Astrocyte (in vitro differentiated cells and primary cell): ENCODE results near the gene ACTL8. TPM values are rescaled to one million over a fixed set of nuclear protein-coding genes. Genes with fewer than 3 reads are reported as not detected.
"Not testable (repeated sequence)": the region's sequence is repeated elsewhere in the genome, so short reads cannot be mapped to it uniquely, and the experiment has no call there.

Source experiments
- DNase-seq: peaks from one replicate; pipeline ENCODE4 v3.0.0-alpha.2; 2010; ENCODE audit warnings: low read depth
- FAIRE-seq: peaks from 2 replicates; lab custom pipeline; 2011; peaks lifted over from hg19 to GRCh38; lab: Jason Lieb, UNC
- H2AFZ ChIP-seq: 2 replicates; pipeline ENCODE4 v1.6.0; 2012; ENCODE audit warnings: low read depth, low read length, inconsistent platforms
- H3K27ac ChIP-seq: 2 replicates; pipeline ENCODE4 v1.5.1; 2011; ENCODE audit warnings: low read depth, low read length, inconsistent platforms
- H3K27me3 ChIP-seq: 2 replicates; pipeline ENCODE4 v1.6.0; 2011; ENCODE audit warnings: low read length, inconsistent platforms; ENCODE audit not compliant: insufficient read depth
- H3K36me3 ChIP-seq: 2 replicates; pipeline ENCODE4 v1.5.1; 2011; ENCODE audit warnings: low read length, inconsistent platforms; ENCODE audit not compliant: insufficient read depth
- H3K4me1 ChIP-seq: 2 replicates; pipeline ENCODE4 v1.5.1; 2011; ENCODE audit warnings: low read length, inconsistent platforms; ENCODE audit not compliant: insufficient read depth
- H3K4me2 ChIP-seq: 2 replicates; pipeline ENCODE4 v1.6.0; 2012; ENCODE audit warnings: low read length, inconsistent platforms
- H3K4me3 ChIP-seq: 2 replicates; pipeline ENCODE4 v1.5.1; 2011; ENCODE audit warnings: low read depth, mild to moderate bottlenecking, low read length, inconsistent platforms; ENCODE audit not compliant: insufficient read depth
- H3K79me2 ChIP-seq: 2 replicates; pipeline ENCODE4 v1.6.0; 2012; ENCODE audit warnings: mild to moderate bottlenecking, low read length, inconsistent platforms; ENCODE audit not compliant: insufficient read depth
- H3K9ac ChIP-seq: 2 replicates; pipeline ENCODE4 v1.6.0; 2012; ENCODE audit warnings: mild to moderate bottlenecking, low read length, inconsistent platforms
- H3K9me3 ChIP-seq: 2 replicates; pipeline ENCODE4 v1.5.1; 2012; ENCODE audit warnings: low read depth, mild to moderate bottlenecking, low read length, inconsistent platforms; ENCODE audit not compliant: insufficient read depth
- H4K20me1 ChIP-seq: 2 replicates; pipeline ENCODE4 v1.6.0; 2012; ENCODE audit warnings: low read length, inconsistent platforms; ENCODE audit not compliant: insufficient read depth
- H3K27ac Mint-ChIP-seq: one replicate; pipeline ENCODE4 v1.8.0; 2021; ENCODE audit warnings: mild to moderate bottlenecking, mixed read lengths; ENCODE audit not compliant: unreplicated experiment
- H3K27me3 Mint-ChIP-seq: one replicate; pipeline ENCODE4 v1.8.0; 2021; ENCODE audit warnings: low read depth, mixed read lengths; ENCODE audit not compliant: unreplicated experiment
- H3K36me3 Mint-ChIP-seq: one replicate; pipeline ENCODE4 v1.8.0; 2021; ENCODE audit warnings: low read depth, mixed read lengths; ENCODE audit not compliant: unreplicated experiment
- H3K4me1 Mint-ChIP-seq: one replicate; pipeline ENCODE4 v1.8.0; 2021; ENCODE audit warnings: low read depth, mixed read lengths; ENCODE audit not compliant: unreplicated experiment
- H3K4me3 Mint-ChIP-seq: one replicate; pipeline ENCODE4 v1.8.0; 2021; ENCODE audit warnings: mild to moderate bottlenecking, moderate library complexity, mixed read lengths; ENCODE audit not compliant: unreplicated experiment
- H3K9me3 Mint-ChIP-seq: one replicate; pipeline ENCODE4 v1.8.0; 2021; ENCODE audit warnings: mild to moderate bottlenecking, mixed read lengths; ENCODE audit not compliant: unreplicated experiment
- EZH2 ChIP-seq: IDR thresholded peaks from 2 replicates; pipeline ENCODE4 v1.6.1; 2012; ENCODE audit warnings: mild to moderate bottlenecking, low read length, inconsistent platforms; ENCODE audit not compliant: insufficient read depth
- total RNA-seq: library from RNA; stranded (reverse); gene quantifications from 2 replicates; pipeline ENCODE4 v1.2.1, GENCODE V29; 2021
- TF ChIP-seq, protein P1 (sequence below): IDR thresholded peaks from 2 replicates; pipeline ENCODE4 v1.5.1; 2011; ENCODE audit warnings: low read depth, mild to moderate bottlenecking, inconsistent platforms, low read length, moderate library complexity; ENCODE audit not compliant: insufficient read depth

The ACTL8 gene
- total RNA-seq, 1 donor from 2014 or later: 2.0 TPM

DNA sequence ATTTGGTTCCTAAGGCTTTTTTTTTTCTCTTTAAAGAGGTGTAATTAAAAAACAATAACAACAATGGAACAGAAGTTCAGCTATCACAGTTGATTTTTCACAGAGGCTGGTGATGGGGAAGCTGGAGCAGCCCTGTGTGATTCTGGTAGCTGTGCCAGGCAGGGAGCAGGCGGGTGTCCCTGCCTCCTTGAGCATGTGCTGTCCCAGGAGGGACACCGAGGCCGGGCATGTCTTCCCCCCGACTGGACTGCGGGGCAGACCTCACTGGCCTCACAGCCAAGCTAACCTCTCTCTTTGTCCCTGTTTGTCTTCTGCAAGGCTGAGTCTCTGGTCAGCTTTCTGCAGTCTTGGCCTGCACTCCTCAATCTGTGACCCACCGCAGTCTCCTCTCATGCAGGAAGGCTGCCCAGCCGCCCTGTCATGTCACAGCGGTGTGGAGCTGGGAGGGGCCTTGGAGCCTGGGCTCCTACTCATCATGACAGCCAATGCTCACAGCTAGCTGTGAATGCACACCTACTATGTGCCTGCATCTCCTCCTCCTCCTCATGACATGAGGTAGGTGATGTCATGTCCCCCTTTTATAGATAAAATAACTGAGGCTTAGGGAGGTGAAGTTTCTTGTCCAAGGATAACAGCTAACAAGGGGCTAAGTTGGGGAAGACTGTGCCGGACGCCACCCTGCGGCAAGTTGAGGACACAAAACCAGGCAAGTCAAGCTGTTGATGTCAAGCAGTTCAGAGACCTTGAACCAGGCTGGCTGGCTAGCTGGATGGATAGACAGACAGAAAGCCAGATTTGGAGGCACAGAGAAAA is 10.3 kb upstream of the ACTL8 start:
- Histone ChIP-seq H3K27me3 (no peaks in the 10 kb centered on the region), H4K20me1 (no peaks in the 10 kb centered on the region), H3K9ac (no peak overlapping the region), H3K27ac (no peak overlapping the region), H3K4me3 (no peak overlapping the region), H3K79me2 (no peaks in the 10 kb centered on the region), H3K4me1 (no peaks in the 10 kb centered on the region), H3K36me3 (no peaks in the 10 kb centered on the region), H3K4me2 (no peak overlapping the region), H3K9me3 (no peaks in the 10 kb centered on the region), H2AFZ (no peak overlapping the region)
- Mint-ChIP-seq H3K27me3 (peaks cover 39% of the 10 kb centered on the region), H3K4me1 (no peaks in the 10 kb centered on the region), H3K9me3 (peaks cover 7% of the 10 kb centered on the region), H3K27ac (no peak overlapping the region), H3K4me3 (no peak overlapping the region), H3K36me3 (no peaks in the 10 kb centered on the region)
- TF ChIP-seq, protein P1, sequence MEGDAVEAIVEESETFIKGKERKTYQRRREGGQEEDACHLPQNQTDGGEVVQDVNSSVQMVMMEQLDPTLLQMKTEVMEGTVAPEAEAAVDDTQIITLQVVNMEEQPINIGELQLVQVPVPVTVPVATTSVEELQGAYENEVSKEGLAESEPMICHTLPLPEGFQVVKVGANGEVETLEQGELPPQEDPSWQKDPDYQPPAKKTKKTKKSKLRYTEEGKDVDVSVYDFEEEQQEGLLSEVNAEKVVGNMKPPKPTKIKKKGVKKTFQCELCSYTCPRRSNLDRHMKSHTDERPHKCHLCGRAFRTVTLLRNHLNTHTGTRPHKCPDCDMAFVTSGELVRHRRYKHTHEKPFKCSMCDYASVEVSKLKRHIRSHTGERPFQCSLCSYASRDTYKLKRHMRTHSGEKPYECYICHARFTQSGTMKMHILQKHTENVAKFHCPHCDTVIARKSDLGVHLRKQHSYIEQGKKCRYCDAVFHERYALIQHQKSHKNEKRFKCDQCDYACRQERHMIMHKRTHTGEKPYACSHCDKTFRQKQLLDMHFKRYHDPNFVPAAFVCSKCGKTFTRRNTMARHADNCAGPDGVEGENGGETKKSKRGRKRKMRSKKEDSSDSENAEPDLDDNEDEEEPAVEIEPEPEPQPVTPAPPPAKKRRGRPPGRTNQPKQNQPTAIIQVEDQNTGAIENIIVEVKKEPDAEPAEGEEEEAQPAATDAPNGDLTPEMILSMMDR: no peak
- no peak for TF ChIP-seq EZH2
- no peak for DNase-seq
- FAIRE-seq: no peak

DNA sequence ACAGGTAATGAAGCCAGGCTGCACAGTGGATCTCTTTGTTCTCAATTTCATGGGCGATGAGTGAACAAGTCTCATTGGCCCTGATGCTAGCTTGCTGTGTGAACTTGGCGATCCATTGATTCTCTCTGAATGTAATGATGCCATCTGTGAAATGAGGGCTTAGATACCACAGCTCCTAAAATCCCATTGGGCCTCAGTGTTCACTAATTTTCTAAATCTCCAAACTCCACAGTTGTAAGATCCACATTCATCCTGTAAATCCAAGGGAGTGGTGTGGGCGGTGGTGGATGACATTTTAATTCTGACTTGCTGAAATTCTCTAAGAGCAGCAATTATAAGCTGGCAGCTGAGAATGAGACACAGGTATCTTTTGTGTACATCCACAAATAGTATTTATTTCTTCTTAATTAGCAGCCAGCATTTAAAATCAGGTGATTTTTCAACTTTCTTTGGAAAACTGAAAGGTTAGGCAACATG is 9.6 kb upstream of the ACTL8 start:
- no peaks in the 10 kb centered on the region for H3K36me3 Mint-ChIP-seq
- Histone ChIP-seq H4K20me1 (no peaks in the 10 kb centered on the region), H3K9me3 (no peaks in the 10 kb centered on the region), H3K27ac (no peak overlapping the region), H3K79me2 (no peaks in the 10 kb centered on the region), H3K4me3 (no peak overlapping the region), H2AFZ (no peak overlapping the region), H3K4me2 (no peak overlapping the region), H3K9ac (no peak overlapping the region), H3K27me3 (no peaks in the 10 kb centered on the region), H3K4me1 (no peaks in the 10 kb centered on the region), H3K36me3 (no peaks in the 10 kb centered on the region)
- no peak overlapping the region for H3K4me3 Mint-ChIP-seq
- H3K27ac Mint-ChIP-seq: no peak overlapping the region
- H3K9me3 Mint-ChIP-seq: peaks cover 7% of the 10 kb centered on the region
- DNase-seq (no peak), FAIRE-seq (no peak)
- H3K27me3 Mint-ChIP-seq: peaks cover 39% of the 10 kb centered on the region
- TF ChIP-seq EZH2: no peak
- TF ChIP-seq, protein P1: no peak
- no peaks in the 10 kb centered on the region for H3K4me1 Mint-ChIP-seq

DNA sequence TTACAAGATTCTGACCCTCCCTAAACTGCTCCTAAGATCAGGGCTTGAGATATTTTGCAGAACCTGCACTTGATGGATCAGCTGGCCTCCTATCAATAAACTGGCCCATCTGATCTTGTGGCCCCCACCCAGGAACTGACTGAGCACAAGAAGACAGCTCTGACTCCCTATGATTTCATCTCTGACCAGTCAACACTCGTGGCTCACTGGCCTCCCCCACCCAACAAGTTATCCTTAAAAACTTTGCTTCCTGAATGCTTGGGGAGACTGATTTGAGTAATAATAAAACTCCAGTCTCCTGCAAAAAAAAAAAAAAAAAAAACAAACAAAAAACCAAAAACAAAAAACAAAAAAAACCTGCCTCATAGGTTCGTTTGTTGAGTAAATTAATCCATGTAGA is 8.9 kb upstream of the ACTL8 start:
- H2AFZ ChIP-seq, H3K4me1 Mint-ChIP-seq, H3K27me3 ChIP-seq, H3K27ac ChIP-seq, H3K4me1 ChIP-seq, H3K9ac ChIP-seq, H3K79me2 ChIP-seq, H3K36me3 Mint-ChIP-seq, H3K9me3 Mint-ChIP-seq, DNase-seq, H3K27ac Mint-ChIP-seq, H4K20me1 ChIP-seq, FAIRE-seq, H3K9me3 ChIP-seq, H3K4me3 Mint-ChIP-seq, H3K36me3 ChIP-seq, H3K4me3 ChIP-seq, H3K4me2 ChIP-seq: not testable (repeated sequence)
- peaks cover 33% of the 10 kb centered on the region for H3K27me3 Mint-ChIP-seq
